H1 (cell line): Measurements from ENCODE around the gene FITM2. TPM values are rescaled to one million over a fixed set of nuclear protein-coding genes. Genes with fewer than 3 reads are reported as not detected.
A peak's percentile ranks its signal among the peaks of the same experiment; 100 is the strongest.

ENCODE experiments used
- CTCF ChIA-PET: fragments of 300-600 bp; sonication (Branson Sonifier 250); formaldehyde crosslinking; loops from one replicate; lab custom pipeline; 2021; ENCODE audit not compliant: partially characterized antibody; lab: Charles Lee
- POLR2A ChIA-PET: fragments of 300-600 bp; sonication (Branson Sonifier 250); formaldehyde crosslinking; loops from one replicate; lab custom pipeline; 2021; ENCODE audit warnings: inconsistent platforms; ENCODE audit not compliant: partially characterized antibody; lab: Charles Lee
- DNase-seq, 2 experiments: peaks; one replicate each; pipeline versions ENCODE4 v3.0.0 to v3.0.0-alpha.2; 2010 to 2022; ENCODE audit warnings: low spot score in 2 of 2, low read depth in 1 of 2, mixed read lengths in 1 of 2
- FAIRE-seq: peaks from 2 replicates; lab custom pipeline; 2011; peaks lifted over from hg19 to GRCh38; lab: Jason Lieb, UNC
- H2AFZ ChIP-seq: 2 replicates; pipeline ENCODE4 v1.8.1; 2012; ENCODE audit warnings: low read length, inconsistent platforms
- H2AK5ac ChIP-seq: 2 replicates; pipeline ENCODE4 v1.6.1; 2013; ENCODE audit warnings: low read depth, low read length
- H2BK120ac ChIP-seq: replicated peaks from 2 replicates; pipeline ENCODE3; 2013; ENCODE audit warnings: low read depth, low read length, inconsistent platforms
- H2BK12ac ChIP-seq: 2 replicates; pipeline ENCODE4 v1.6.1; 2013; ENCODE audit warnings: low read depth, low read length
- H2BK15ac ChIP-seq: 2 replicates; pipeline ENCODE4 v1.6.1; 2013; ENCODE audit warnings: low read length
- H2BK20ac ChIP-seq: 2 replicates; pipeline ENCODE4 v1.6.1; 2013; ENCODE audit warnings: low read length
- H2BK5ac ChIP-seq: 2 replicates; pipeline ENCODE4 v1.6.1; 2013; ENCODE audit warnings: low read depth, low read length
- H3K14ac ChIP-seq: 2 replicates; pipeline ENCODE4 v1.6.1; 2013; ENCODE audit warnings: inconsistent platforms; ENCODE audit not compliant: insufficient read length
- H3K18ac ChIP-seq: 2 replicates; pipeline ENCODE4 v1.6.1; 2013; ENCODE audit warnings: low read length; ENCODE audit errors: extremely low read depth
- H3K23ac ChIP-seq: 2 replicates; pipeline ENCODE4 v1.6.1; 2013; ENCODE audit warnings: inconsistent platforms; ENCODE audit not compliant: insufficient read length
- H3K23me2 ChIP-seq: 2 replicates; pipeline ENCODE4 v1.6.1; 2013; ENCODE audit warnings: low read depth, low read length
- H3K27ac ChIP-seq: 2 replicates; pipeline ENCODE4 v1.6.1; 2011; ENCODE audit warnings: low read depth, low read length, inconsistent platforms
- H3K27me3 ChIP-seq, 4 experiments: replicated peaks in 1 of 4; 1 replicate in 1 of 4; 2 replicates in 3 of 4; pipeline versions ENCODE4 v1.6.1 to v1.8.1; 2011 to 2013; ENCODE audit warnings: low read length in 3 of 4, mild to moderate bottlenecking in 3 of 4, inconsistent platforms in 2 of 4, mixed read lengths in 2 of 4, moderate library complexity in 1 of 4; ENCODE audit not compliant: control insufficient read depth in 3 of 4, insufficient read depth in 3 of 4; ENCODE audit errors: extremely low read depth in 1 of 4
- H3K36me3 ChIP-seq, 4 experiments: 2 replicates each; pipeline versions ENCODE4 v1.6.1 to v1.8.1; 2011 to 2013; ENCODE audit warnings: mild to moderate bottlenecking in 4 of 4, low read length in 3 of 4, moderate library complexity in 2 of 4, control low read depth in 1 of 4, inconsistent platforms in 1 of 4; ENCODE audit not compliant: insufficient read depth in 4 of 4, control insufficient read depth in 2 of 4
- H3K4ac ChIP-seq: replicated peaks from 2 replicates; pipeline ENCODE3; 2013; ENCODE audit warnings: low read length, low read depth, mixed read lengths, inconsistent platforms; ENCODE audit not compliant: insufficient read length
- H3K4me1 ChIP-seq, 4 experiments: replicated peaks in 1 of 4; 1 replicate in 1 of 4; 2 replicates in 3 of 4; pipeline versions ENCODE4 v1.6.1 to v1.8.1; 2011 to 2013; ENCODE audit warnings: low read length in 3 of 4, inconsistent platforms in 2 of 4, mixed read lengths in 1 of 4; ENCODE audit not compliant: insufficient read depth in 4 of 4, control insufficient read depth in 3 of 4
- H3K4me2 ChIP-seq, 2 experiments: 2 replicates each; pipeline versions ENCODE4 v1.6.1 to v1.8.1; 2011 to 2013; ENCODE audit warnings: low read depth in 2 of 2, low read length in 2 of 2, control low read depth in 1 of 2, inconsistent platforms in 1 of 2, mild to moderate bottlenecking in 1 of 2; ENCODE audit not compliant: insufficient read depth in 1 of 2
- H3K4me3 ChIP-seq, 4 experiments: fragments of 200-600, 300-600 bp in 1 of 4; sonication (generic), shearing (Covaris generic), sonication (Bioruptor Twin) in 1 of 4; 2 replicates each; pipeline versions ENCODE4 v1.5.1 to v1.8.1; 2011 to 2016; ENCODE audit warnings: low read length in 4 of 4, low read depth in 3 of 4, control low read depth in 2 of 4, inconsistent platforms in 2 of 4, mild to moderate bottlenecking in 2 of 4, mixed read lengths in 1 of 4, moderate library complexity in 1 of 4; ENCODE audit not compliant: insufficient read depth in 2 of 4; ENCODE audit errors: extremely low read depth in 1 of 4
- H3K56ac ChIP-seq: replicated peaks from 2 replicates; pipeline ENCODE3; 2013; ENCODE audit warnings: low read depth, mild to moderate bottlenecking, mixed read lengths, low read length, inconsistent platforms; ENCODE audit not compliant: insufficient read length
- H3K79me1 ChIP-seq: 2 replicates; pipeline ENCODE4 v1.6.1; 2013; ENCODE audit warnings: low read depth, low read length, control low read depth
- H3K79me2 ChIP-seq, 2 experiments: 2 replicates each; pipeline versions ENCODE4 v1.6.1 to v1.8.1; 2012 to 2013; ENCODE audit warnings: low read length in 2 of 2, mild to moderate bottlenecking in 2 of 2, inconsistent platforms in 1 of 2; ENCODE audit not compliant: insufficient read depth in 2 of 2, control insufficient read depth in 1 of 2
- H3K9ac ChIP-seq, 4 experiments: replicated peaks in 1 of 4; 1 replicate in 1 of 4; 2 replicates in 3 of 4; pipeline versions ENCODE4 v1.6.1 to v1.8.1; 2011 to 2013; ENCODE audit warnings: low read depth in 3 of 4, low read length in 3 of 4, control low read depth in 2 of 4, mild to moderate bottlenecking in 2 of 4, moderate library complexity in 2 of 4, inconsistent platforms in 1 of 4; ENCODE audit errors: extremely low read depth in 1 of 4
- H3K9me3 ChIP-seq, 2 experiments: 2 replicates each; pipeline versions ENCODE4 v1.6.1 to v1.8.1; 2012 to 2013; ENCODE audit warnings: mild to moderate bottlenecking in 2 of 2, moderate library complexity in 2 of 2, control low read depth in 1 of 2, inconsistent platforms in 1 of 2, low read depth in 1 of 2, low read length in 1 of 2, mixed read lengths in 1 of 2; ENCODE audit not compliant: insufficient read depth in 2 of 2
- H4K20me1 ChIP-seq, 2 experiments: replicated peaks in 1 of 2; 2 replicates each; pipeline versions ENCODE3 to v1.8.1; 2011 to 2013; ENCODE audit warnings: inconsistent platforms in 2 of 2, low read length in 2 of 2, mild to moderate bottlenecking in 1 of 2; ENCODE audit not compliant: insufficient read depth in 2 of 2, control insufficient read depth in 1 of 2
- H4K5ac ChIP-seq: 2 replicates; pipeline ENCODE4 v1.6.1; 2013; ENCODE audit warnings: low read length, low read depth, mixed read lengths, inconsistent platforms; ENCODE audit not compliant: insufficient read length
- H4K8ac ChIP-seq: 2 replicates; pipeline ENCODE4 v1.8.0; 2013; ENCODE audit warnings: mild to moderate bottlenecking, moderate library complexity, low read length, inconsistent platforms; ENCODE audit not compliant: insufficient read depth; ENCODE audit errors: extremely low read depth
- H4K91ac ChIP-seq: replicated peaks from 2 replicates; pipeline ENCODE3; 2013; ENCODE audit warnings: low read length, mixed read lengths, inconsistent platforms; ENCODE audit not compliant: insufficient read length
- KDM1A ChIP-seq: fragments of 200-600, 300-600 bp; sonication (generic); IDR thresholded peaks from 2 replicates; pipeline ENCODE4 v1.7.1; 2016; ENCODE audit warnings: mild to moderate bottlenecking, low read length, borderline replicate concordance
- POU5F1 ChIP-seq: IDR thresholded peaks from 2 replicates; pipeline ENCODE4 v1.6.1; 2011; ENCODE audit warnings: low read depth, mild to moderate bottlenecking, low read length, moderate library complexity
- WGBS, 2 experiments: shearing (Covaris generic) in 1 of 2; methylation state at CpG; one replicate each; pipeline versions ENCODE4 v1.1.6 to v1.1.7; 2013 to 2015; ENCODE audit warnings: low lambda C conversion rate in 2 of 2, mixed read lengths in 2 of 2, inconsistent platforms in 1 of 2, low coverage in 1 of 2, missing lambda C conversion rate in 1 of 2; ENCODE audit not compliant: insufficient replicate concordance in 2 of 2, insufficient coverage in 1 of 2, insufficient read length in 1 of 2; ENCODE audit errors: extremely low coverage in 1 of 2, missing lambda C conversion rate in 1 of 2; 5-methylcytosine and 5-hydroxymethylcytosine counted together
- polyA plus RNA-seq, 7 experiments: library from polyadenylated mRNA; depleted of rRNA in 3 of 7; stranded (reverse) in 5 of 7; unstranded in 2 of 7; fragments of >200 nt in 5 of 7; fragments of 200-250 nt in 2 of 7; gene quantifications; 1 replicate in 5 of 7; 2 replicates in 1 of 7; 4 replicates in 1 of 7; pipeline versions ENCODE4 v1.2.1 to v1.2.3, GENCODE V29; 2011 to 2013; ENCODE audit warnings: missing spikeins in 2 of 7, mixed read lengths in 2 of 7
- total RNA-seq: library from RNA; stranded (reverse); fragmentation: NEBNext Ultra II Directional; extraction: Animal tissue kit (Norgen Biotek cat#: 25700); gene quantifications from 2 replicates; pipeline ENCODE4 v1.2.1, GENCODE V29; 2021

The FITM2 gene
- total and polyA plus RNA-seq, 2 of the 8 experiments (the other 6 are each of a cell fraction or from before 2014, with no cell fraction given), result 1.1 to 2.1 TPM

DNA sequence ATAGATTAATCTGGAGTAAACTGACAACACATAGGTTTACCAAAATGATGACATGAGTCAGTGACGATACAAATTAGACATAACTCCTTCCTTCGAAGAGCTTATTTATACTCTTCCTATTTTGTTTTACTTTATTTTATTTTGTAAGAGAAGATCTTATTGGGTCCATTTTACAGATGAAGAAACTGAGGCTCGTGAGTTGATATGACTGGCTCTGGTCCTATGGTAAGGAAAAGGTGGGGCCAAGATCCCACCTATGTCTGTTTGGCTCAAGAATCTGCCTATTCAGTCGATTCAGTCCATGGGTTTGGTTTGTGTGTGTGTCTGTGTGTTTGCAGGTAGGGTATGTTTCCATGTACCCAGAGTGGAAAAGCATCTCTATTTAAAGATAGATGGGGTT is 17.4 kb upstream of the FITM2 start:
- Histone ChIP-seq H3K27ac (no peak overlapping the region), H3K23me2 (no peaks in the 10 kb centered on the region; the same call in 1 of the 2 replicates), H3K79me2 (no peaks in the 10 kb centered on the region), H3K9me3 (no peaks in the 10 kb centered on the region), H2BK12ac (peak overlapping the region; percentile 68; the same call in 1 of the 2 replicates), H3K9ac (no peak overlapping the region), H4K5ac (no peak overlapping the region), H3K36me3 (no peaks in the 10 kb centered on the region), H2AFZ (no peak overlapping the region), H3K4me3 (no peak overlapping the region), H2BK5ac (no peak overlapping the region), H4K91ac (no peak overlapping the region), H3K4me2 (no peak overlapping the region), H3K56ac (no peak overlapping the region), H3K79me1 (no peaks in the 10 kb centered on the region), H3K4me1 (peaks cover 0 to 10% (median 4%) of the 10 kb centered on the region in 4 experiments; a peak in 6 of 7 replicates), H2BK120ac (no peak overlapping the region), H3K23ac (no peak overlapping the region), H3K27me3 (no peaks in the 10 kb centered on the region; a peak in 1 of 7 replicates), H3K14ac (no peak overlapping the region), H2AK5ac (no peak overlapping the region), H3K18ac (no peak overlapping the region), H2BK20ac (no peak overlapping the region; the same call in 1 of the 2 replicates), H4K8ac (no peak overlapping the region), H2BK15ac (no peak overlapping the region), H3K4ac (no peak overlapping the region), H4K20me1 (no peaks in the 10 kb centered on the region)
- FAIRE-seq (no peak), DNase-seq (no peak)
- ChIA-PET POLR2A (interaction anchor here (0.7 to 1.8 kb wide), 2 partner anchors 9 to 118 kb away, joined by 3 read pairs; partner anchors contain the start of genes OSER1 and R3HDML), CTCF (interaction anchor here (1.2 to 4.9 kb wide), 3 partner anchors 10 to 17 kb away, joined by 3 to 40 read pairs (median 4); partner anchors contain the start of gene FITM2)
- WGBS, 2 experiments, result 87% methylated on average over 4 of the region's 4 CpGs; no CpG with 5 or more reads in 1 of the 2 experiments
- no peak for TF ChIP-seq POU5F1
- TF ChIP-seq KDM1A, result 0 out of 2 replicates have a peak, but pooled peaks have one; percentile 14
